HEK293T (cell line): Measurements from ENCODE around the gene ZNF488.

Experiments
- CTCF ChIA-PET: fragments of 350-600 bp; formaldehyde crosslinking; extraction: SDS; loops from one replicate; lab custom pipeline; 2021; ENCODE audit warnings: antibody characterized with exemption, inconsistent platforms; lab: Yijun Ruan, JAX
- POLR2A ChIA-PET: fragments of 350-600 bp; formaldehyde crosslinking; extraction: SDS; loops from one replicate; lab custom pipeline; 2020; ENCODE audit warnings: antibody characterized with exemption, inconsistent platforms; lab: Yijun Ruan, JAX
- DNase-seq: peaks from one replicate; pipeline ENCODE4 v3.0.0; 2012; ENCODE audit warnings: mixed read lengths; ENCODE audit errors: extremely low spot score
- ARNT ChIP-seq: fragments of 450-650 bp; IDR thresholded peaks from 2 replicates; pipeline ENCODE4 v1.6.1; 2017; ENCODE audit warnings: mild to moderate bottlenecking
- BHLHE40 ChIP-seq: fragments of 450-650 bp; IDR thresholded peaks from 2 replicates; pipeline ENCODE4 v1.6.1; 2016; ENCODE audit warnings: mild to moderate bottlenecking, moderate library complexity, borderline replicate concordance
- CTBP1 ChIP-seq: fragments of 450-650 bp; IDR thresholded peaks from 2 replicates; pipeline ENCODE4 v1.6.1; 2016; ENCODE audit warnings: borderline replicate concordance
- ELF4 ChIP-seq: fragments of 450-650 bp; IDR thresholded peaks from 2 replicates; pipeline ENCODE4 v1.6.1; 2017; ENCODE audit warnings: antibody characterized with exemption
- FOXA1 ChIP-seq: fragments of 450-650 bp; IDR thresholded peaks from 2 replicates; pipeline ENCODE4 v1.6.1; 2016; ENCODE audit warnings: mild to moderate bottlenecking
- FOXK2 ChIP-seq: fragments of 450-650 bp; IDR thresholded peaks from 2 replicates; pipeline ENCODE4 v1.6.1; 2016; ENCODE audit warnings: mild to moderate bottlenecking
- FOXM1 ChIP-seq: fragments of 450-650 bp; IDR thresholded peaks from 2 replicates; pipeline ENCODE4 v1.6.1; 2017; ENCODE audit warnings: mild to moderate bottlenecking, borderline replicate concordance
- HDGF ChIP-seq: fragments of 450-650 bp; IDR thresholded peaks from 2 replicates; pipeline ENCODE4 v1.6.1; 2017; ENCODE audit warnings: antibody characterized with exemption, borderline replicate concordance
- L3MBTL2 ChIP-seq: fragments of 450-650 bp; conservative IDR thresholded peaks from 2 replicates; pipeline ENCODE4 v1.6.1; 2016; ENCODE audit warnings: mild to moderate bottlenecking
- LEF1 ChIP-seq: fragments of 450-650 bp; IDR thresholded peaks from 2 replicates; pipeline ENCODE4 v1.6.1; 2017; ENCODE audit warnings: mild to moderate bottlenecking, borderline replicate concordance
- NFRKB ChIP-seq: fragments of 450-650 bp; IDR thresholded peaks from 2 replicates; pipeline ENCODE4 v1.6.1; 2016; ENCODE audit warnings: mild to moderate bottlenecking, moderate library complexity
- SP1 ChIP-seq: fragments of 450-650 bp; IDR thresholded peaks from 2 replicates; pipeline ENCODE4 v1.6.1; 2017
- SUZ12 ChIP-seq: fragments of 450-650 bp; IDR thresholded peaks from 2 replicates; pipeline ENCODE4 v1.6.1; 2016; ENCODE audit warnings: mild to moderate bottlenecking
- TARDBP ChIP-seq: fragments of 450-650 bp; IDR thresholded peaks from 2 replicates; pipeline ENCODE4 v1.6.1; 2016
- ZNF384 ChIP-seq: fragments of 450-650 bp; IDR thresholded peaks from 2 replicates; pipeline ENCODE4 v1.6.1; 2016
- TF ChIP-seq, protein P1 (sequence below): fragments of 450-650 bp; IDR thresholded peaks from 2 replicates; pipeline ENCODE4 v1.6.1; 2016

The ZNF488 gene

DNA sequence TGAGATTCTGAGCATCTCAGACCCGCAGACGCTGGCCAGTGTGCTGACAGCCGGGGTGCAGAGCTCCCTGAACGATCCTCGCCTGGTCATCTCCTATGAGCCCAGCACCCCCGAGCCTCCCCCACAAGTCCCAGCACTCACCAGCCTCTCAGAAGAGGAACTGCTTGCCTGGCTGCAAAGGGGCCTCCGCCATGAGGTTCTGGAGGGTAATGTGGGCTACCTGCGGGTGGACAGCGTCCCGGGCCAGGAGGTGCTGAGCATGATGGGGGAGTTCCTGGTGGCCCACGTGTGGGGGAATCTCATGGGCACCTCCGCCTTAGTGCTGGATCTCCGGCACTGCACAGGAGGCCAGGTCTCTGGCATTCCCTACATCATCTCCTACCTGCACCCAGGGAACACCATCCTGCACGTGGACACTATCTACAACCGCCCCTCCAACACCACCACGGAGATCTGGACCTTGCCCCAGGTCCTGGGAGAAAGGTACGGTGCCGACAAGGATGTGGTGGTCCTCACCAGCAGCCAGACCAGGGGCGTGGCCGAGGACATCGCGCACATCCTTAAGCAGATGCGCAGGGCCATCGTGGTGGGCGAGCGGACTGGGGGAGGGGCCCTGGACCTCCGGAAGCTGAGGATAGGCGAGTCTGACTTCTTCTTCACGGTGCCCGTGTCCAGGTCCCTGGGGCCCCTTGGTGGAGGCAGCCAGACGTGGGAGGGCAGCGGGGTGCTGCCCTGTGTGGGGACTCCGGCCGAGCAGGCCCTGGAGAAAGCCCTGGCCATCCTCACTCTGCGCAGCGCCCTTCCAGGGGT lies 35.2 kb downstream of the ZNF488 start:
- TF ChIP-seq ZNF384 (no peak), CTBP1 (no peak), LEF1 (no peak), SP1 (no peak), BHLHE40 (no peak), SUZ12 (no peak)
- TF ChIP-seq, protein P1, sequence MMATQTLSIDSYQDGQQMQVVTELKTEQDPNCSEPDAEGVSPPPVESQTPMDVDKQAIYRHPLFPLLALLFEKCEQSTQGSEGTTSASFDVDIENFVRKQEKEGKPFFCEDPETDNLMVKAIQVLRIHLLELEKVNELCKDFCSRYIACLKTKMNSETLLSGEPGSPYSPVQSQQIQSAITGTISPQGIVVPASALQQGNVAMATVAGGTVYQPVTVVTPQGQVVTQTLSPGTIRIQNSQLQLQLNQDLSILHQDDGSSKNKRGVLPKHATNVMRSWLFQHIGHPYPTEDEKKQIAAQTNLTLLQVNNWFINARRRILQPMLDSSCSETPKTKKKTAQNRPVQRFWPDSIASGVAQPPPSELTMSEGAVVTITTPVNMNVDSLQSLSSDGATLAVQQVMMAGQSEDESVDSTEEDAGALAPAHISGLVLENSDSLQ = no peak
- POLR2A ChIA-PET = no interaction called here
- CTCF ChIA-PET = no interaction called here
- no peak for DNase-seq

DNA sequence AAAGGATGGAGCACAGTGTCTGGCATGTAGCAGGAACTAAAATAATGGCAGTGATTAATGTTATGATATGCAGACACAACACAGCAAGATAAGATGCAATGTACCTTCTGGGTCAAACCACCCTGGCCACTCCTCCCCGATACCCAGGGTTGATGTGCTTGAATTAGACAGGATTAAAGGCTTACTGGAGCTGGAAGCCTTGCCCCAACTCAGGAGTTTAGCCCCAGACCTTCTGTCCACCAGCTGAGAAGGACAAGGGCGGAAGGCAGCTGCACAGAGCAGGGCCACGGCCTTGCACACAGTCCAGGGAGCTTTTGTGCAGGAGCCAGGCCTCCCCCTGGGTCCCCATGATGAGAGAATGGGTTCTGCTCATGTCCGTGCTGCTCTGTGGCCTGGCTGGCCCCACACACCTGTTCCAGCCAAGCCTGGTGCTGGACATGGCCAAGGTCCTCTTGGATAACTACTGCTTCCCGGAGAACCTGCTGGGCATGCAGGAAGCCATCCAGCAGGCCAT lies 35.9 kb downstream of the ZNF488 start, which contains the start of gene RBP3:
Gene RBP3, plus strand, starts transcription at position 226 of the 514 bp plus-strand sequence. Its CDS starts 122 bp downstream, at position 348.
- ChIA-PET CTCF (no interaction called here), POLR2A (no interaction called here)
- TF ChIP-seq SP1 (no peak), TARDBP (no peak), ELF4 (no peak), LEF1 (no peak), CTBP1 (no peak), ARNT (no peak)
- no peak for DNase-seq

DNA sequence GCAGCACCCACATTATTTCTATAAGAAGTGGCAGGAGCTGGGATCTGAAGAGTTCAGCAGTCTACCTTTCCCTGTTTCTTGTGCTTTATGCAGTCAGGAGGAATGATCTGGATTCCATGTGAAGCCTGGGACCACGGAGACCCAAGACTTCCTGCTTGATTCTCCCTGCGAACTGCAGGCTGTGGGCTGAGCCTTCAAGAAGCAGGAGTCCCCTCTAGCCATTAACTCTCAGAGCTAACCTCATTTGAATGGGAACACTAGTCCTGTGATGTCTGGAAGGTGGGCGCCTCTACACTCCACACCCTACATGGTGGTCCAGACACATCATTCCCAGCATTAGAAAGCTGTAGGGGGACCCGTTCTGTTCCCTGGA lies 36.8 kb downstream of the ZNF488 start:
- CTCF ChIA-PET = interaction anchor here (0.6 kb wide), 1 partner anchor 90 kb away, joined by 4 read pairs; no protein-coding TSS in a partner anchor
- no peak for DNase-seq
- TF ChIP-seq NFRKB = no peak
- POLR2A ChIA-PET = no interaction called here

DNA sequence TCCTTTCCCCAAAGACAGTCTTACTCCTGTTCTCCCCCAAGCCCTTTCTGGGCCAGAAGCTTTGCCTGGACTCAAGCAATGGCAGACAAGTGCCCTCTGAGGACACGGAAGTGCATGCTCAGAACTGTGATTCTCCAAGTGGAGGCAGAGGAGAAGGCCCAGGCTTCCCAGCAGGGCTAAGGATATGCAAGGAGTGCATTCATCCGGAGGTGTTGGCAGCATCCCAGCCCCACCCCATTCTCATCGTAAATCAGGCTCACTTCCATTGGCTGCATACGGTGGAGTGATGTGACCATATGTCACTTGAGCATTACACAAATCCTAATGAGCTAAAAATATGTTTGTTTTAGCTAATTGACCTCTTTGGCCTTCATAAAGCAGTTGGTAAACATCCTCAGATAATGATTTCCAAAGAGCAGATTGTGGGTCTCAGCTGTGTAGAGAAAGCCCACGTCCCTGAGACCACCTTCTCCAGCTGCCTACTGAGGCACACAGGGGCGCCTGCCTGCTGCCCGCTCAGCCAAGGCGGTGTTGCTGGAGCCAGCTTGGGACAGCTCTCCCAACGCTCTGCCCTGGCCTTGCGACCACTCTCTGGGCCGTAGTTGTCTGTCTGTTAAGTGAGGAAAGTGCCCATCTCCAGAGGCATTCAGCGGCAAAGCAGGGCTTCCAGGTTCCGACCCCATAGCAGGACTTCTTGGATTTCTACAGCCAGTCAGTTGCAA lies 37.4 kb downstream of the ZNF488 start:
- CTCF ChIA-PET = interaction anchor here (0.6 kb wide), 1 partner anchor 90 kb away, joined by 4 read pairs; no protein-coding TSS in a partner anchor
- POLR2A ChIA-PET = no interaction called here
- TF ChIP-seq, protein P1 = no peak
- TF ChIP-seq SP1 (no peak), LEF1 (no peak), ARNT (no peak), FOXK2 (no peak), FOXA1 (no peak), TARDBP (no peak), BHLHE40 (no peak), NFRKB (no peak), L3MBTL2 (no peak), CTBP1 (no peak), HDGF (no peak), ZNF384 (no peak), FOXM1 (no peak), ELF4 (no peak), SUZ12 (no peak)
- DNase-seq = no peak

DNA sequence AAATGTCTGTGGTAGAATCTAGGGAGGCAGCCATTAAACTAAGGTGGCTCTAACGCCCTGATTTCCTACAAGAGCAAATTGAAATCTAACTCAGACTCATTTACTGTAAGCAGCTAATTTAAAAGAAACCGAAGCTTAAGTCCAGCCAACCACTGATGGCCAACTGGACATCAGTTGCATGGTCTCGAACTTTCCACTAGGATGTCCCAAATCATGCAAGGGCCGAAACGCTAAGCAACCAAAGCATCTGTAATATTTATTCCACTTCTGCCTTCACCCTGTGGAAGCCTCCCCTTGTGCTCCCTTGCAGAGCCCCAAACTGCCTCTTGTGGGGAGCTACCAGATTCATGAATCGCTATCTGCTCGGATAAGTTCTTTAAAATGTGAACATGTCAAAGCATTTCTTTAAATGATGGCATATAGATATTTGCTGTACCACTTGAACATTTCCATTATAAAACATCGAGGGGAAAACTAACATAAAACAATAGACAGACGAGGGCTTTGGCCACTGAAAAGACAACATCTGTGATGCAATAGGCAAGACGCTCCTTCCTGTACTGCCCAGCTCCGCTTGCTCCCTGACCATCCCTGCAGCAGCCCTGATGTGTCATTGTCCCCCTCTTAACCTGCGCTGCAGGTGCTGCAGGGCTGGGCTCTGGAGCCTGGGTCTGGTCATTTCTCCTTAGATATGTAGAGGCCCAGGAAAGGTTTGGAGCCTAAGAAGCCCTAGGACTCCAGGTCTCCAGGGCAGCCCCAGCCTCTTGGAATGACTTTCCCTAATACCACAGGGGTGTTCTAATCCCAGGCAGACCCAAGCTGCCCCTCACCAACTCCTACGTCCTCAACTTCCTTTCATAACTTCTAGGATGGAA lies 38.9 kb downstream of the ZNF488 start:
- ChIA-PET POLR2A (no interaction called here), CTCF (interaction anchor here (1.2 kb wide), 1 partner anchor 16 kb away, joined by 4 read pairs; no protein-coding TSS in a partner anchor)
- TF ChIP-seq L3MBTL2 (no peak), HDGF (no peak), LEF1 (no peak), SUZ12 (no peak), ZNF384 (no peak), FOXK2 (no peak), FOXA1 (no peak), SP1 (no peak), ELF4 (no peak), ARNT (no peak), CTBP1 (no peak), FOXM1 (no peak), BHLHE40 (no peak)
- TF ChIP-seq, protein P1 = no peak
- DNase-seq = no peak
